ENCODE measurements around the gene ADGRE1. TPM values are rescaled to one million over a fixed set of nuclear protein-coding genes. Genes with fewer than 3 reads are reported as not detected.

ADGRE1 gene
- total RNA-seq, 1 donor from 2014 or later, result not detected

- no peak for TF ChIP-seq CTCF (conservative IDR thresholded peaks at IDR 0.05; ENCODE audit: low read depth, low read length)
- DNase-seq (ENCODE audit: low read depth), result peak; percentile 26
- no peak overlapping the region for H3K4me3 ChIP-seq (ENCODE audit: low read depth, low read length)
These were observed 60.4 kb downstream of the ADGRE1 start for GRCh38 chr19:6947745-6948144.

- no peak for DNase-seq (ENCODE audit: low read depth)
- TF ChIP-seq CTCF (conservative IDR thresholded peaks at IDR 0.05; ENCODE audit: low read depth, low read length), result no peak
- no peak overlapping the region for H3K4me3 ChIP-seq (ENCODE audit: low read depth, low read length)
These were observed 61.5 kb downstream of the ADGRE1 start for GRCh38 chr19:6948884-6949283.

- DNase-seq (ENCODE audit: low read depth), result no peak
- H3K4me3 ChIP-seq (ENCODE audit: low read depth, low read length), result no peak overlapping the region
- TF ChIP-seq CTCF (conservative IDR thresholded peaks at IDR 0.05; ENCODE audit: low read depth, low read length), result no peak
These were observed 65.6 kb downstream of the ADGRE1 start for GRCh38 chr19:6952956-6953355.

GRCh38 chr19:6955082-6955481 lies 67.7 kb downstream of the ADGRE1 start:
- TF ChIP-seq CTCF (conservative IDR thresholded peaks at IDR 0.05; ENCODE audit: low read depth, low read length), result no peak
- DNase-seq (ENCODE audit: low read depth), result no peak
- no peak overlapping the region for H3K4me3 ChIP-seq (ENCODE audit: low read depth, low read length)

GRCh38 chr19:6956573-6956972 lies 69.2 kb downstream of the ADGRE1 start:
- no peak for TF ChIP-seq CTCF (conservative IDR thresholded peaks at IDR 0.05; ENCODE audit: low read depth, low read length)
- H3K4me3 ChIP-seq (ENCODE audit: low read depth, low read length), result no peak overlapping the region

GRCh38 chr19:6958791-6959190 lies 71.4 kb downstream of the ADGRE1 start:
- TF ChIP-seq CTCF (conservative IDR thresholded peaks at IDR 0.05; ENCODE audit: low read depth, low read length), result no peak
- no peak for DNase-seq (ENCODE audit: low read depth)

More at GRCh38 chr19:6956573-6956972, 69.2 kb downstream of the ADGRE1 start:
- DNase-seq (ENCODE audit: low read depth), result no peak

GRCh38 chr19:6963244-6963852 lies 76.0 kb downstream of the ADGRE1 start:
- TF ChIP-seq CTCF (conservative IDR thresholded peaks at IDR 0.05; ENCODE audit: low read depth, low read length), result no peak
- no peak for DNase-seq (ENCODE audit: low read depth)
- no peak overlapping the region for H3K4me3 ChIP-seq (ENCODE audit: low read depth, low read length)

More at GRCh38 chr19:6958791-6959190, 71.4 kb downstream of the ADGRE1 start:
- H3K4me3 ChIP-seq (ENCODE audit: low read depth, low read length), result no peak overlapping the region

All from epithelial cell of proximal tubule (primary cell).